ENCODE results near the gene SLIT3. TPM values are rescaled to one million over a fixed set of nuclear protein-coding genes. Genes with fewer than 3 reads are reported as not detected.

Gene SLIT3
- total RNA-seq, 2 donors from 2014 or later = 6.6 to 6.7 TPM

DNA sequence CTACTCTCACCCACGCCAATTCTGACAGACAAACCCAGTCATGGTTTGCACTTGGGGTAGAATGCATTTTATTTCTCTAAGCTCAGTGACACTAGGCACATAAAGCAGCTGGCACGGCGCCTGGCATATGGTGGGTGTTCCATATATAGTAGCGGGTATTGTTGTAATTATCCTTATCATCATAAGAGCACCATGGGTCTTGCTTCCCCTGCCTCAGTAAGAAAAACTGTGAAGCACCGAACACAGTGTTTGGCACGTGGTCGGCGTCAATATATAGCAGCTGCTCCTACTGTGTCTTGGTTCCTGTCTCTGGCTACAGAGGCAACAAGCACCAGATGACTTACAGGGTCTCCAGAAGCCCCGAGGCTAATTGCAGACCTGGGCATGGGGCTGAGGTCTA is 527.7 kb downstream of the SLIT3 start:
- H3K4me3 ChIP-seq = no peak overlapping the region
- intact Hi-C loops (cut with DNase I) = no loop called here
- 72 to 82% methylated on average over 9 of the region's 9 CpGs for WGBS, 2 donors
- TF ChIP-seq, protein P1, sequence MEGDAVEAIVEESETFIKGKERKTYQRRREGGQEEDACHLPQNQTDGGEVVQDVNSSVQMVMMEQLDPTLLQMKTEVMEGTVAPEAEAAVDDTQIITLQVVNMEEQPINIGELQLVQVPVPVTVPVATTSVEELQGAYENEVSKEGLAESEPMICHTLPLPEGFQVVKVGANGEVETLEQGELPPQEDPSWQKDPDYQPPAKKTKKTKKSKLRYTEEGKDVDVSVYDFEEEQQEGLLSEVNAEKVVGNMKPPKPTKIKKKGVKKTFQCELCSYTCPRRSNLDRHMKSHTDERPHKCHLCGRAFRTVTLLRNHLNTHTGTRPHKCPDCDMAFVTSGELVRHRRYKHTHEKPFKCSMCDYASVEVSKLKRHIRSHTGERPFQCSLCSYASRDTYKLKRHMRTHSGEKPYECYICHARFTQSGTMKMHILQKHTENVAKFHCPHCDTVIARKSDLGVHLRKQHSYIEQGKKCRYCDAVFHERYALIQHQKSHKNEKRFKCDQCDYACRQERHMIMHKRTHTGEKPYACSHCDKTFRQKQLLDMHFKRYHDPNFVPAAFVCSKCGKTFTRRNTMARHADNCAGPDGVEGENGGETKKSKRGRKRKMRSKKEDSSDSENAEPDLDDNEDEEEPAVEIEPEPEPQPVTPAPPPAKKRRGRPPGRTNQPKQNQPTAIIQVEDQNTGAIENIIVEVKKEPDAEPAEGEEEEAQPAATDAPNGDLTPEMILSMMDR (IDR thresholded peaks at IDR 0.05) = no peak
- no peak for TF ChIP-seq POLR2A (IDR thresholded peaks at IDR 0.05)
- no peaks in the 10 kb centered on the region for H3K4me1 ChIP-seq
- no peaks in the 10 kb centered on the region for H3K27me3 ChIP-seq
- H3K36me3 ChIP-seq (replicated peaks in 1 of 2; ENCODE audit: insufficient read depth in 1 of 2, low read depth in 2 of 2) = no peaks in the 10 kb centered on the region
- no peak for DNase-seq
- peaks cover 0 to 2% (median 0%) of the 10 kb centered on the region in 3 donors for H3K9me3 ChIP-seq
- no peak for ATAC-seq
- H3K27ac ChIP-seq = no peak overlapping the region

DNA sequence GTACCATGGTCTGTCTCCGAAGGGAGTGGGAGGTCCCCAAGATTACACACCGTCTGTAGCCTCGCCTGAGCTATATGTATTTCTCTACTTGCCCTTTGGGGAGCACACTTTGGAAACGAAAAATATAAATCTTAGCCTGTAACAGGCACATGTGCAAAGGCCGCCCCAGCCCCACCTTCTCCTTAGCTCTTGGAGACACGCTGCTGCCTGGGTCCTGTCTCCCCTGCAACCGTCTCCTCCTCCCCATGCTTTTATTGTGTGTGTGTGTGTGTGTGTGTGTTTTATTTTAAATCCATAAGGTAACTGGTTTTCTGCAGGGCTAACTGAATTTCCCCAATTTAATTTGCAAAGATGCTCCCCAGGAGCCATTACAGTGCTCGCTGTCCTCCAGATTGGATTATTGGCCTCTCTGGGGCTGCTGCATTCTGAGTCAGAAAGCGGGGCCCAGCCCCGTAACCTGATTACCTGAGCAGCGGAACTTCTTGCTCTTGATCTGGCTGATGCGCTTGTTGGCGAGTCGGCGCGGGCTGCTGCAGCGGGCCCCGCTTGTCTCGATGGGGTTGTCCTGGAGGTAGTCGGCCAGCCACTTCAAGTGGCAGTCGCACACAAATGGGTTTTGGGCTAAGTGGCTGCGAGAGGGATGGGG is 528.5 kb downstream of the SLIT3 start:
- DNase-seq (no peak), ATAC-seq (no peak)
- Histone ChIP-seq H3K27ac (no peak overlapping the region), H3K36me3 (replicated peaks in 1 of 2; ENCODE audit: insufficient read depth in 1 of 2, low read depth in 2 of 2) (no peaks in the 10 kb centered on the region), H3K9me3 (peaks cover 0 to 6% (median 0%) of the 10 kb centered on the region in 3 donors), H3K27me3 (no peaks in the 10 kb centered on the region), H3K4me1 (no peaks in the 10 kb centered on the region), H3K4me3 (no peak overlapping the region)
- 82 to 86% methylated on average over 20 to 22 of the region's 22 CpGs for WGBS, 2 donors
- intact Hi-C loops (cut with DNase I) = no loop called here
- TF ChIP-seq POLR2A (IDR thresholded peaks at IDR 0.05) = no peak
- TF ChIP-seq, protein P1 (IDR thresholded peaks at IDR 0.05) = no peak

- DNase-seq = no peak
- ATAC-seq = no peak
- TF ChIP-seq, protein P1 (IDR thresholded peaks at IDR 0.05) = no peak
- no peak for TF ChIP-seq POLR2A (IDR thresholded peaks at IDR 0.05)
- Histone ChIP-seq H3K27ac (no peak overlapping the region), H3K4me3 (no peak overlapping the region), H3K4me1 (no peaks in the 10 kb centered on the region), H3K9me3 (peaks cover 0 to 6% (median 0%) of the 10 kb centered on the region in 3 donors), H3K36me3 (replicated peaks in 1 of 2; ENCODE audit: insufficient read depth in 1 of 2, low read depth in 2 of 2) (no peaks in the 10 kb centered on the region), H3K27me3 (no peaks in the 10 kb centered on the region)
- intact Hi-C loops (cut with DNase I) = no loop called here
- 56% methylated on average over 6 of the region's 6 CpGs for WGBS, 2 donors
Observed at GRCh38 chr5:168771678-168772077, 529.3 kb downstream of the SLIT3 start.

DNA sequence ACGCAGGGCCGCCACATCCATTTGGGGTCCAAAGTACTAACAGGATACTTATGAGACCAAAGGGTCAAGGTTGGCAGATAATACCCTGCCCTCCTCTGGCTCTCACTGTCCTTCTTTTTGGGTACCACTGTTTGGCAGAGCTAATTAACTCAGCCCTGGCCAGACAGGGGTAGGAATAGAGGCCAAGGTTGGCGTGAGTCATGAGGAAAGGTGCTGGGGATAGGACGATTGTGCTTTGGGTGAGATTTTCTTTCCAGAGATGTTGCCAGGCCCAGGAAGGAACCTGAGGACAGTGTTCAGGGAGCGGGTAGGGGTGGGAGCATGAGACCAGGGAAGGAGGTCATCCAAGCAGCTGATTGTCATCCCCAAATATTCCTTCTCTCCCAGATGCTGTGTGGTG is 529.9 kb downstream of the SLIT3 start:
- H3K4me3 ChIP-seq = no peak overlapping the region
- 68 to 72% methylated on average over 5 of the region's 5 CpGs for WGBS, 2 donors
- H3K4me1 ChIP-seq = no peaks in the 10 kb centered on the region
- H3K36me3 ChIP-seq (replicated peaks in 1 of 2; ENCODE audit: insufficient read depth in 1 of 2, low read depth in 2 of 2) = no peaks in the 10 kb centered on the region
- no peaks in the 10 kb centered on the region for H3K27me3 ChIP-seq
- no peak overlapping the region for H3K27ac ChIP-seq
- no peak for DNase-seq
- TF ChIP-seq POLR2A (IDR thresholded peaks at IDR 0.05) = no peak
- TF ChIP-seq, protein P1 (IDR thresholded peaks at IDR 0.05) = no peak
- intact Hi-C loops (cut with DNase I) = no loop called here
- ATAC-seq = no peak
- peaks cover 0 to 6% (median 0%) of the 10 kb centered on the region in 3 donors for H3K9me3 ChIP-seq

DNA sequence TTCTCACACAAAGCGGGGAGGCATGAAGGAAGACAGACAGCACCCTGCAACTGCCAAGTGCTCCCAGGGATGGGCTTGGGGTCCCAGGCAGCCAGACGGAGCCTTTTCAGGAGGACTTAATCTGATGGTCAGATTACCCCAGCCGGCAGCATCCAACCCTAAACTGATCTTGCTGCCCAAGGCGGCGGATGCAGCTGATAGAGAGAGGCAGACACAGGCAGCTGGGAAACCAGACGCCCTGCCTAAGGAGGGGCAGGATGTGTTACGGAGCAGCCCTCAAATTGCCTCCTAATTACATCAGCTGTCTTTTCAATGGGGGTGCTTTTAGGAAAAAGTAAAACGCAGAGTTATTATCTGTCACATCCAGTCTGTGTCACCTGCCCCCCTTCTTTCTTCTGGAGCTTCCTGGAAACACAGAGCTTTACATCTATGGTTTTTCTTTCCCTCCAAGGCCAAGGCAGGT is 530.9 kb downstream of the SLIT3 start:
- 56 to 70% methylated on average over 8 of the region's 8 CpGs for WGBS, 2 donors
- ATAC-seq (no peak), DNase-seq (no peak)
- TF ChIP-seq, protein P1 (IDR thresholded peaks at IDR 0.05) = no peak
- no peak for TF ChIP-seq POLR2A (IDR thresholded peaks at IDR 0.05)
- H3K27ac ChIP-seq = no peak overlapping the region
- H3K36me3 ChIP-seq (replicated peaks in 1 of 2; ENCODE audit: insufficient read depth in 1 of 2, low read depth in 2 of 2) = no peaks in the 10 kb centered on the region
- peaks cover 0 to 6% (median 0%) of the 10 kb centered on the region in 3 donors for H3K9me3 ChIP-seq
- no peaks in the 10 kb centered on the region for H3K4me1 ChIP-seq
- no peaks in the 10 kb centered on the region for H3K27me3 ChIP-seq
- H3K4me3 ChIP-seq = no peak overlapping the region
- intact Hi-C loops (cut with DNase I) = no loop called here
